UCSD-AML1 (cell line): ENCODE measurements around the gene SLC16A1.
"Not testable (repeated sequence)": the region's sequence is repeated elsewhere in the genome, so short reads cannot be mapped to it uniquely, and the experiment has no call there.

ENCODE experiments used
- DNase-seq: peaks from one replicate; lab custom pipeline; 2025; ENCODE audit not compliant: unreplicated experiment; lab: John Stamatoyannopoulos, UW

SLC16A1 gene

DNA sequence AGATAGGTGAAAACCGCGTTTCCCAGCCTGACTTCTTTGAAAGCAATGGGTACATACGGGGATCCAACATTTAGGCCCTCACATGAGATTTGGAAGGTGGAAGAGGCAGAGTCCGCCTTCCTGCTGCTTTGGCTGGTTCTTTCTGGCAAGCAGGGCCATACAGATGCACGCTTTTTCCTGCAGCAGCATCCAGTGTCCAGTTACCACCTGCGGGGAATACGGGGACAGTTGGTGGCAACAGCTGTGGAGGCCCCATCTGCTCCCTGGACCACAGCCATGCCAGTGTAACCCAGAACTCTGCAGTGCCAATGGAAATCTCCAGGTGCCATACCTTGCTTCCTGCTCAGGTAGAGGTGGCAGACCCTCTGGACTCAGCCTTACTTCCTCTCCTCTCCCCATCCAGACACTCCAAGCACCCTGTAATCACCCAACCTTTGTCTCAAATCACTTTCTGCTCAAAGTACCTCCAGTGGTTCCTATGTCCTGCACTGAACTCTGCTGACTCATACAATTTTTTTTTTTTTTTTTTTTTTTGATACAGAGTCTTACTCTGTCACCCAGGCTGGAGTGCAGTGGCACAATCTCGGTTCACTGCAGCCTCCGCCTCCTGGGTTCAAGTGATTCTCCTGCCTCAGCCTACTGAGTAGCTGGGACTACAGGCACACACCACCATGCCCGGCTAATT lies 68.3 kb downstream of the SLC16A1 start:
- no peak for DNase-seq

GRCh38 chr1:112884996-112885395 lies 71.0 kb downstream of the SLC16A1 start:
- DNase-seq: not testable (repeated sequence)

GRCh38 chr1:112882271-112882744 lies 73.7 kb downstream of the SLC16A1 start:
- DNase-seq: no peak

GRCh38 chr1:112881742-112882127 lies 74.3 kb downstream of the SLC16A1 start:
- DNase-seq: no peak

DNA sequence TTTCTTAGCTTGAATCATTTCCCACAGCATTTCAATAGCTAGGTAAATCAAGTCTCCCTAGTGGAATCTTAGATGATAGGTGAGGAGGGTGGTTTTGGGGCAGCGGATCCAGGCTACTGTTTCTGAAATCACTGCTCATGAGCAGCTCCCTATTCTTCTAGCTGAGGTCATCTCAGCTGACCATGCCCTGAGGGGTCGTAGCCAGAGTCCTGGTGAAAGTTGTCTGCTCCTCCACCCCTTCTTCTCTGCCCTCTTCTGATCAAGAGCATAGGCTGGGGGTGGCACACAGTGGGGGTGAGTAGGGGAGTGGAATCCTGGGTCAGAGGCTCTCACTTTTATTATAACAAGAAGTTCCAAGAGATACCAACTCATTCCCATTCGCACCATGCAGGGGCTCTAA lies 76.2 kb downstream of the SLC16A1 start:
- DNase-seq: no peak

DNA sequence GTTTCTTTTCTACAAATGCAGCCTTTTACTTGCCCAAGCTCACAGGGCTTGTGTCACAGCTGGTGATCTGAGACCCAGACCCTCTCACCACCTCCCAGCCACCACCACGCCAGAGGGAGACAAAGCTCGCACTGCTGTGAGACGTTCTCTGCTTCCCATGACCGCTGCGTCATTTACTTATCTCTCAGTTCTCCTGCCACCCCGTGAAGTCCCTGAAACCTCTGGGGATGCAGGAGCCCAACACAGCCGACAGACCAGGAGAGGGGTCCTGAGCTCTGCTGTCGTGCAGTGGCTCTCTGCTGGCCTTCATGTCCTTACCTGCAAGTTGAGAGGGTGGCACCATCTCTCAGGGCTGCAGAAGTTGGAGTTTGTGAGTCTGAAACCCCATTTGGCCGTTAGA lies 77.7 kb downstream of the SLC16A1 start:
- DNase-seq: no peak

GRCh38 chr1:112877750-112878149 lies 78.2 kb downstream of the SLC16A1 start:
- DNase-seq: no peak

- no peak for DNase-seq
These were observed 79.7 kb downstream of the SLC16A1 start for GRCh38 chr1:112876315-112876714.

DNA sequence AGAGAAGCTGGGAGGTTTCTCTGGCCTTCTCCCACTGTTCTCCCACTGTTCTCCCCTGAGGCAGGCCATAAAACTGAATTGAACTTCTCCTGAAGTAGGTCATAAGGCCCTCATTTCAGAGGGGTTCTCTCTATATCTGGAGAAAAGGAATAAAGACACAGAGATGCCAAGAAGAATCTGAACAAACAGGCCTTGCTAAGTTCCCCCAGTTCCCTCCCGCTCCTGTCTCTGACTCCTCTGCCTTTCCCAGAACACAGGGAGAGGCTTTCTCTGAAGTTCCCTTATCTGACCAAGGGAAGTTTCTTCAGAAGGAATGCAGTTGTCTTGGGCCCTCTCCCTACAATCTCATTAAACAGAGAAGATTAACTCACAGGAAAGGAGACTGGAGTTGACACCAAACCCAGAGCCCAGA lies 83.4 kb downstream of the SLC16A1 start:
- no peak for DNase-seq

- no peak for DNase-seq
These were observed 84.9 kb downstream of the SLC16A1 start for GRCh38 chr1:112870887-112871646.

GRCh38 chr1:112869895-112870294 lies 86.1 kb downstream of the SLC16A1 start:
- DNase-seq: no peak

GRCh38 chr1:112868191-112868590 lies 87.8 kb downstream of the SLC16A1 start:
- no peak for DNase-seq

- DNase-seq: no peak
These were observed 89.0 kb downstream of the SLC16A1 start for GRCh38 chr1:112866981-112867380.

DNA sequence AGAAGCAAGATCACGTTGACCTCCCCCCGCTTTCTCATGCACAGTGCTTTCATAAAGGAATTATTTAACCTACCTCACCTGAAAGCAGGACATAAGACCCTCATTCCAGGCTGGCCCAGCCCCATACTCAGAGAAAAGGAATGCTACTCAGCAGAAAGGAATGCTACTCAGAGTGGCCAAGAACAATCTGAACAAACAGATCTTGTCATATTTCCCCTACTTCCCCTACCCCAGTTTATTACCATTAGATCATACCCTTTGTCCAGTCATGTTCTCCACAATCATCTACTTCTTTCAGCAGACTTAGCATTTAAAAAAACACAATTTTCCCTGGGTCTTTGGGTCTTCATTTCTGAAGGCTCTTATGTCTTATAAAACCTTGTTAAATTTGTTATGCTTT lies 89.8 kb downstream of the SLC16A1 start:
- DNase-seq: no peak

DNA sequence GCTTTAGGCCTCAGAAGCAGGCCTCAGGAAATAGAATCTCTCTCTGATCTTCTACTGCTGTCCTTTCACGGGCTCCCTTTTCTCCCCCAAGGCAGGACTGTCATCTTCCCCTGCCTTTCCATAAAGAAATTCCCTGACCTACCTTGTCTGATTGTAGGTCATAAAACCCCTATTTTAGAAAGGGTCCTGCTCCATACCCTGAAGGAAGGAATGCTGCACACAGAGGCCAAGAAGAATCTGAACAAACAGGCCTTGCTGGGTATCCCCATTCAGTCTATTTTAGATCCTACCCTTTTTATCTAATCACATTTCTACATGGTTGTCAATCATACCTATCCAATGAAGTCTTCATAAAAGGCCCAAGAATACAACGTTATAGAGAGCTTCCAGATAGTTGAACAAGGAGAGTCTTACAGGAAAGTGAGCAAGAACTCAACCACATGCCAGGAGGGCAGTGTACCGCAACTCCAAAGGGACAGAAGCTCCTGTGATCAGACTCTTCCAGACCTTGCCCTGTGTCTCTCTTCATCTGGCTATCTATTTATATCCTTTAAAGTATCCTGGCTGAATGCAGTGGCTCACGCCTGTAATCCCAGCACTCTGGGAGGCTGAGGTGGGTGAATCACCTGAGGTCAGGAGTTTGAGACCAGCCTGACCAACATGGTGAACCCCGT lies 93.1 kb downstream of the SLC16A1 start:
- DNase-seq: no peak
